Occipital lobe (tissue), 2 donors: ENCODE measurements around the gene NFIC. TPM values are rescaled to one million over a fixed set of nuclear protein-coding genes. Genes with fewer than 3 reads are reported as not detected.
"Not testable (repeated sequence)": the region's sequence is repeated elsewhere in the genome, so short reads cannot be mapped to it uniquely, and the experiment has no call there.

ENCODE experiments used
- DNase-seq: peaks from one replicate; lab custom pipeline; 2025; lab: John Stamatoyannopoulos, UW
- total RNA-seq: library from RNA; depleted of rRNA; stranded (reverse); fragments of >200 nt; gene quantifications from one replicate; pipeline ENCODE4 v1.2.3, GENCODE V29; 2014

The NFIC gene
- total RNA-seq, result 6.6 TPM

DNA sequence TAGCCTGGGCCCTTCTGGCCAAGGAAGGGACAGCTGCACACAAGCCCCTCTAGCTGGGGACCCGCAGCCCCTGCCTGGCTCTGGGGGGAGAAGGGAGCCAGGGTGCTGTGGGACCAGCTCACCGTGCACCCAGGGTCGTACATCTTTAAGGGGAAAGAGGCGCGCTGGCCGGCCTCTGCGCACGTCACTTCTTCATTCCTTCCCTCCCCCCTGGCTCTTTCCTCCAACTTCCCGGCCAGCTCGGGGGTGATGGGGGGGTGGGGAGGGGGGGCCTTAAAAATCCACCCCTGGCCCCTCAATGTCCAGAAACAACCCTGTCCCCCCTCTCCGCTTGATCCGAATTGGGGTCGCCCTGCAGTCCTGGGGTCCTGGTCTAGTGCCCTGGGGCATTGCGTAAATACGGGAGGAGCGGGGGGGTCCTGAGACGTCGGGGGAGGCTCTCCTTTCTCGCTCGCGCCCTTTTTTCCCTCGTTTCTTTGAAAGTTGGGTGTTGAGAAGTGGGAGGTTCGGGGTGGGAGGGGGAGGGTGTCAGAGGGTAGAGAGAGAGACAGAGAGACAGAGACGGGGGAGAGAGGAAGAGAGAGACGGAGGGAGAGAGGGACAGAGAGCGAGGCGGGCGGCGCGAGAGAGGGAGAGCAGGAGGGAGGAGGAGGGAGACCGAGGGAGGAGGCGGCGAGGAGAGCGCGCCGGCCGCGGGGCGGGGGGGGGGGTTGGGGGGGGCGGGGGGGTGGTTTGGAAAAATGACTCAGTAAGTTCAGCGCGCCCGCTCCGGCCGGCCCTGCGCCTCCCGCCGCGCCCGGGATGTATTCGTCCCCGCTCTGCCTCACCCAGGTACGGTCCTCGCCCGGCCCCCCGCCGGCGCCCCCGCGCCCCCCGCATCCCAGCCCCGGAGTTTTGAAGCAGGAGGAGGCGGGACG is at the start of gene NFIC:
Gene NFIC (plus strand): TSS at position 748 of the 917 bp plus-strand sequence. CDS start 54 bp downstream, at position 802.
- DNase-seq, result peak; percentile 64

DNA sequence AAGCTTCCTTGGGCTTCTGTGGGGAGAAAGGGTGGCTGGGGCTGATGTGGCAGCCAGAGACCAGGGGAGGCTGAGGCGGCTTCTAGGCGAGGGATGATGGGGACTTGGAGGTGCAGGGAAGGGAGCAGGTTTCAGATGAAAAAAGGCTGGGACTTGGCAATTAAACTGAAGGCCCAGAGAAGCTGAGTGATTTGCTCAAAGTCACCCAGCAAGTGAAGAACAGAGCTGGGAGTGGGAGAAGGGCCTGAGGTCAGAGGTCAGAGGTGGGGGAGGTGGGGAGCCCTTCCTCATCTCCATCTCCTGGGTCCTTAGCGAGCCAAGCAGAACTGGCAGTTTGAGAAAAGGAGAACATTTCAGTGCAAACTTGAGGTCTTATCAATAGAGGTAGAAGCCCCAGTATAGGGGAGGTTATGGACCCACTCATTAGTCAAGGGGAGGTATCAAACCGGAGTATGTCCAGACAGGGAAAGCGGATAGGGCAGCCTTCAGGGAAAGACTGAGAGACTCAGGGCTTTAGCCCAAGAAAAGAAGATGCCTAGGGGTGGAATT is 49.6 kb upstream of the NFIC start:
- no peak for DNase-seq

DNA sequence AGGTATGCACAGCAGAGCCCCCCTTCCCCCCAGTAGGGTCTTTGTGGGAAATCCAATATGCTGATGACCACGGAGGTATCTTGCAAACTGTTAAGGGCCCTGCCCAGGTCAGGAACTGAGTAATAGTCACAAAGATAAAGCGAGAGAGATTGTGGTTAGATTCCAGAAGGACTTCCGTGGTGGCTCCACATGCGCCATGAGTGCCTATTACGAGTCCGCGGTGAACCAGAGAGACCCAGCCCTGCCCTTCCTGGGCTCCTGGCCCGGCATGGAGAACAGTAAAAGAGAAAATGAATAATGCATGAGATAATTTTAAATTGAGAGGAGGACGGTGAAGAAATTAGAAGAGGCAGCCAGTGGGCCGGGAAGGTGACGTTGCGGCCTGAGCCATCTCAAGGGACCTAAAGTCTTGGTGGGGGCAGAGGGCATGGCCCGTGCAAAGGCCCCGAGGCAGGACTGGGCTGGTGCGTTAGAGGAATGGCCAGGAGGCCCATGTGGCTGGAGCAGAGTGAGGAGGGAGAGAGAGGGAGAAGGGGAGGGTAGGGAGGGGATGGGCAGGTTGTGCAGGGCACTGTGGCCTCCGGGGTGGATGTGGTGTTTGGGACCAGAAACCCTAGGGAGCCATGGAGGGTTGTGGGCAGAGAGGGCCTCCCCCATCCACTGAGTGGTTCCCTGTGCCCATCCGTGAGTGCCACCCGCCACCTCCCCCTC is 46.6 kb upstream of the NFIC start:
- DNase-seq, result no peak

DNA sequence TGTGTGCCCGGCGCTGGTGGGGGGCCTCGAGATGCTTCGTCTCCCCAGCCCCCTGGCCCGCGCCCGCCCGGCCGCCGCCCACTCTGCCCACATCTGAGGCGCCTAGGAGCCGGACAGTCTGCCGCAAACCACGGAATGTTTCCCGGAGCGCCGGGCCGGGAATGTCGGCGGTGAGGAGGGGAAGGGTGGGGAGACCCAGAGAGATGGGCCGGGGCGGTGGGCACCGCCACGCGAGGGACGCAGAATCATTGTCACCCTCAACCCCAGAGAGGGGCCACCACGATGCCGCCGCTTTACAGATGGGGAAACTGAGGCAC is 46.1 kb upstream of the NFIC start:
- no peak for DNase-seq

DNA sequence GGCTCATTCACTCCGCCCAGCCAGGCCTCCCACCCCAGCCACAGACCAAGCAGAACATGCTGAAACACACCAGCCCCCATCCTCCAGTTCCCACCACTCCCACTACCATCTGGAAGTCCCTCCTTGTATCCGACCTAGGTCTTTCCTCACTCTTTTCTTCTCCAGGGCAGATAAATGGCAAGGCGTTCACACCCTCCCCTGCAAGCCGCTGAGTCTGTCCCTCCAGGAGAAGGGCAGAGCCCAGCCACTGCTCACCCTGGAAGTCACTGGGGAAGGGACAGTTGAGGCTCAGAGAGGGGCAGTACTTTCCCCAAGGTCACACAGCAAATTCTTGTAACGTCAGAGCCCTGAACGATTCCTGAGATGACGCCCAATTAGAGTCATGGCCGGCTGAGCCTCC is 45.5 kb upstream of the NFIC start:
- DNase-seq, result no peak

DNA sequence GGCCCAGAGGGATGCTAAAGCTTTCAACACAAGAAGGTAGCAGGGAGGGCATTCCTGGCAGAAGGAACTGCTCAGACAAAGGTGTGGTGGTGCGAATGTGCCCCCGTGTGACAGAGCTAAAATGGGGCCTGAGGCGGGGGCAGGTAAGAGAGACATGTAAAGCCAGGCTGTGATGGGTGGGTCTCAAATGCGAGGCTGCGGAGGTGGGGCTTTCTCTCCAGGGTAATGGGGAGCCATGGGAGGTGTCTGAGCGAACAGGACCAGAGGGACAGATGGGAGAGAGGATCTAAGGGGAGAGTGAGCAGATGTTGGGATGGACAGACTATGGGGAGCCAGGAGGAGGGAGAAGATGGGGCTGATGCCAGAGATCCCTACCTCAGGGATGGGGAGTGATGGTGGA is 44.7 kb upstream of the NFIC start:
- no peak for DNase-seq

DNA sequence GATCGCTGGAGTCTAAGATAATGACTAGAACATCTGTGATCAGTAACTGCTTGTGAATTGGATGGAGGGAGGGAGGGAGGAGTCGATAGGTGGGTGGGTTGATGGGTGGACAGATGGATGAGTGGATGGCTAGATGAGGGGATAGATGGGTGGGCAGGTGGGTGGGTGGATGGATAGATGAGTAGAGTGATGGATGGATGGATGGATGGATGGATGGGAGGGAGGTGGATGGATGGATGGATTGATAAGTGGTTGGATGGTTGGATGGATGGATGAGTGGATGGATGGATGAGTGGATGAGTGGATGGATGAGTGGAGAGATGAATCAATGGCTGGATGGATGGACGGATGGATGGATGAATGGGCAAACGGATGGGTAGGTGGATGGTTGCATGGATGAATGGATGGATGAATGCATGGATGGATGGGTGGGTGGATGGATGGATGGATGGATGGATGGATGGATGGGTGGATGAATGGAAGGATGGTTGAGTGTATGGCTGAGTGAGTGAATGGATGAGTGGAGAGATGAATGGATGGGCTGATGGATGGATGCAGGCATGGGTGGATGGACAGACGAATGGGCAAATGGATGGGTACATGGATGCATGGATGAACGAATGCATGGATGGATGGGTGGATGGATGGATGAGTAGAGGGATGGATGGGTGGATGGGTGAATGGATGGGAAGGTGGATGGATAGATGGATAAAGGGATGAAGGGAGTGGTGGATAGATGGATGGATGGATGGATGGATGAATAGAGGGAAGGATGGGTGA is 44.0 kb upstream of the NFIC start:
- no peak for DNase-seq

DNA sequence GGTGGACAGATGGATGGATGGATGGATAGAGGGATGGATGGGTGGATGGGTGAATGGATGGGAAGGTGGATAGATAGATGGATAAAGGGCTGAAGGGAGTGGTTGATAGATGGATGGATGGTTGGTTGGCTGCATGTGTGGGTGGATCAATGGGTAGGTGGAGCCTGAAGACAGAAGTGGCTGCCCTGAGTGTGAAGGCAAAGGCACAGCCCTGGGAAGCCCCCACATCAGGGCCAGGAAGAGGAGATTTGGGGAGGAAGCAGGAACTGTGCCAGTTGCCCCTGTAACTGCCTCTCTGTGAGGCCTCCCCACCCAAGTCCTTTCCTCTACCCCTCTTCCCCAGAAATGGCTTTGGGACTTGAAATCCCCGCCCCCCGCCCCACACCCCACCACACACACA is 43.4 kb upstream of the NFIC start:
- no peak for DNase-seq

DNA sequence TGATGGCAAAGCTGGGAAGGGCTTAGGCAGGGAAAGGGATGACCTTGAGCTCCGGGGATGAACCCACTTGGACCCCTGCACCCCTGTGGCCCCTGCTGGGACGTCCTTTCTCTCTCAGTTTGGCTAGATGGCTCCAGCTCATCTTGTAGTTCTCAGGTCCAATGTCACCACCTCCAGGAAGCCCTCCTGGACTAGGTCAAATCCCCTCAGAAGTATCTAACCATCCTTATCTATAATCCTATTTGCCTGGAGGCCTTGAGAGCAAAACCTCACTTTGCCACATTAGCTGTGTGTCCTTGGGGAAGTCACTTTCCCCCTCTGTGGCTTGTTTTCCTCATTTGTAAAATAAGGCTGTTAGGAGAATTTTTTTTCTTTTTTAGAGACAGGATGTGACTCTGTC is 42.7 kb upstream of the NFIC start:
- no peak for DNase-seq

DNA sequence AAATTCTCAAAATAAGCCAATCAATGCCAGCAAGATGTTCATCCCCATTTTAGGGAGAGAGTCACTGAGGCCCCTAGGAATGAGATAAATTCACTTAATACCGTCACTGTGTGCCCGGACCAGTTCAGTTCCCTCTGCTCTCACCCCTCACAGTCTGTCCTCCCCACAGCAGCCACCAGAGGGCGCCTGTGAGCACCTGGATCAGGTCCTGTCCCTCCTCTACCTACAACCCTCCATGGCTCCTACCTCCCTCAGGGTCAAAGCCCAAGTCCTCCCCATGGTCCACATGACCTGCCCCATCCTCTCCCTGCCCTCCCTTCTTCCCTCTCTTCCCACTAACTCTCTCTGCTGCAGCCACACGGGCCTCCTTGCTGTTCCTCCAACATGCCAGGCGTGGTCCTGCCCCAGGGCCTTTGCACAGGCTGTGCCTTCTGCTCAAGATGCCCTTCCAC is 42.0 kb upstream of the NFIC start:
- DNase-seq, result no peak

DNA sequence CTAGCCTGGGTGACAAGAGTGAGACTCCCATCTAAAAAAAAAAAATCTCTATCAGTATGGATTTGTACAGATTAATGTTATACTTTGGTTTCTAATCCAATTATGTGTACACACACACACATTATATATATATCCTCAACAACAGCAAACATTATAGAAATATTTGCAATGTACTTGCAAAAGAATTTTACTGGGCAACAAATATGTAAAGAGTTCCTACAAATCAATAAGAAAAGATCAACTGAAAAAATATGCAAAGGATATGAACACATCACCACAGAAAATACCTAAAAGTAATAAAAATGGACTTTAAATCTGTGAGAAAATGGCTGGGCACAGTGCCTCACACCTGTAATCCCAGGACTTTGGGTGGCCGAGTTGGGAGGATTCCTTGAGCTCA is 40.9 kb upstream of the NFIC start:
- DNase-seq, result no peak

DNA sequence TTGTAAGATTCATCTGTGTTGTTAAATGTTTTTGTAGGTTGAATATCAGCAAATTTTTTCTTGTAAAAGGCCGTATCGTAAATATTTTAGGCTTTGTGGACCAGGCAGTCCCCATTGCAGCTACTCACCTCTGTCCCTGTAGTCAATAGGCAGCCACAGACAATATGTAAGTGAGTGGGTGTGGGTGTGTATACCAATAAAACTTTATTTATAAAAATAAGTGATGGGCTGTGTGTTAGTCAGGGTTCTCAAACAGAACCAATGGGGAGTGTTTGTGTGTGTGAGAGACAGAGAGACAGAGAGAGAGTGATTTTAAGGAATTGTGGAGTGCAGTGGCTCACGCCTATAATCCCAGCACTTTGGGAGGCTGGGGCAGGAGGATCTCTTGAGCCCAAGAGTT is 37.6 kb upstream of the NFIC start:
- no peak for DNase-seq

DNA sequence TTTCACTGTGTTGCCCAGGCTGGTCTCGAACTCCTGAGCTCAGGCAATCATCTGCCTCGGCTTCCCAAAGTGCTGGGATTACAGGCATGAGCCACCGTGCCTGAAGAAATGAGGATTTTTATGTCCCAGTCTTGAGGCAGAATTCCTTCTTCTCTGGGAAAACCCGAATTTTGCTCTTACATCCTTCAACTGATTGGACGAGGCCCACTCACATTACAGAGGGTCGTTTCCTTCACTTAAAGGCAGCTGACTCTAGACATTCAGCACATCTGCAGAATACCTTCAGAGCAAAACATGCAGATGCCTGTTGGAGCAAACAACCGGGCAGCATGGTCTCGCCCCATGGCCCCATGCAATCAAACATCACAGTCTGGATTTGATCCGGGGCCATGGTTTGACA is 36.3 kb upstream of the NFIC start:
- DNase-seq, result no peak

DNA sequence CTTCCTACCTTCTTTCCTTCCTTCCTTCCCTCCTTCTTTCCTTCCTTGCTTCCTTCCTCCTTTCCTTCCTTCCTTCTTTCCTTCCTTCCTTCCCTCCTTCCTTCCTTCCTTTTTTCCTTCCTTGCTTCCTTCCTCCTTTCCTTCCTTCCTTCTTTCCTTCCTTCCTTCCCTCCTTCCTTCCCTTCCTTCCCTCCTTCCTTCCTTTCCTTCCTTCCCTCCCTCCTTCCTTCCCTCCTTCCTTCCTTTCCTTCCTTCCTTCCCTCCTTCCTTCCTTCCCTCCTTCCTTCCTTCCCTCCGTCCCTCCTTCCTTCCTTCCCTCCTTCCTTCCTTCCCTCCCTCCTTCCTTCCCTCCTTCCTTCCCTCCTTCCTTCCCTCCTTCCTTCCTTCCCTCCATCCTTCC is 34.2 kb upstream of the NFIC start:
- DNase-seq, result not testable (repeated sequence)

DNA sequence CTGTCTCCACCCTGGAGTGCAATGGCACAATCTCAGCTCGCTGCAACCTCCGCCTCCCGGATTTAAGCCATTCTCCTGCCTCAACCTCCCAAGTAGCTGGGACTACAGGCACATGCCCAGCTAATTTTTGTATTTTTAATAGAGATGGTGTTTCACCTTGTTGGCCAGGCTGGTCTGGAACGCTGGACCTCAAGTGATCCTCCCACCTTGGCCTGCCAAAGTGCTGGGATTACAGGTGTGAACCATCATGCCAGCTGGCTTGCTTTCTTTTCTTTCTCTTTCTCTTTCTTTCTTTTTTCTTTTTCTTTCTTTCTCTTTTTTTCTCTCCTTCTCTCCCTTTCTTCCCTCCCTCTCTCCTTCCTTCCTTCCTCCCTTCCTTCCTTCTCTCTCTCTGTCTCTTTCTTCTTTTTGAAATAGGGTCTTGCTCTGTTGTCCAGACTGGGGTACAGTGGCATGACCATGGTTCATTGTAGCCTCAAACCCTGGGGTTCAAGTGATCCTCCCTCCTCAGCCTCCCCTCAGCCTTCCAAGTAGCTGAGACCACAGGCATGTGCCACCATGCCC is 33.3 kb upstream of the NFIC start:
- DNase-seq, result no peak

DNA sequence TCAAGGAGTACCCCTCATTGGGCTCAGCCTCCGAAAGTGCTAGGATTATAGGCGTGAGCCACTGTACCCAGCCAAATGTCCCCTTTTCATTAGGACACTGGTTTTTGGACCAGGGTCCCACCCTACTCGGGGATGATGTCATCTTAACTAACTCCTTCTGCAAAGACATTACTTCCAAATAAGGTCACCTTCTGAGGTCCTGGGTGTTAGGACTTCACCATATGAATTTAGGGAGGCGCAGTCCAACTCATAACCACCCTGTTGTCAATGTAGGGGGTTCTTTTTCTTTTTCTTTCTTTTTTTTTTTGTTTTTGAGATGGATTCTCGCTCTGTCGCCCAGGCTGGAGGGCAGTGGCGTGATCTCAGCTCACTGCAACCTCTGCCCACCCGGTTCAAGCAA is 32.7 kb upstream of the NFIC start:
- DNase-seq, result no peak

DNA sequence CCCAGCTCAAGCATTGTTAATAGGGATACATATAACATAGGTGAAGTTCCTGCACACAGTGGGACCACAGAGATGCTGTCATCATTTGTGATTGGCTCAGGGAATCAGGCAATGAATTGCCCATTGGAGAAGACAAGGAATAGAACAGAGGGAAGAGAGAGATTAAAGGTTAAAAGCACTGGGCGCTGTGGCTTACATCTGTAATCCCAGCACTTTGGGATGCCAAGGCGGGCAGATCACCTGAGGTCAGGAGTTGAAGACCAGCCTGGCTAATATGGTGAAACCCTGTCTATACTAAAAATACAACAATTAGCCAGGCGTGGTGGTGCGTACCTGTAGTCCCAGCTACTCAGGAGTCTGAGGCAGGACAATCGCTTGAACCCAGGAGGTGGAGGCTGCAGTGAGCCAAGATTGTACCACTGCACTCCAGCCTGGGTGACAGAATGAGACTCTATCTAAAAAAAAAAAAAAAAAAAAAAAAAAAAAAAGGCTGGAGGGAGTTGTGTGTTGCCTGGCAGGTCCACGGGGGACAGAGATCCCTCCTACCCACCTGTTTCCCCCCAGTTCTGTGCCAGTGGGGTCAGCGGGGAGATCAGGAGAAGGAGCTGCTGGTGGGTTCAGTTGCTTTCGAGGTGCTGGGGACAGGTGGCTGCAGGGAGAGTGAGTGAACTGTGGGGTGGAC is 31.5 kb upstream of the NFIC start:
- DNase-seq, result not testable (repeated sequence)

DNA sequence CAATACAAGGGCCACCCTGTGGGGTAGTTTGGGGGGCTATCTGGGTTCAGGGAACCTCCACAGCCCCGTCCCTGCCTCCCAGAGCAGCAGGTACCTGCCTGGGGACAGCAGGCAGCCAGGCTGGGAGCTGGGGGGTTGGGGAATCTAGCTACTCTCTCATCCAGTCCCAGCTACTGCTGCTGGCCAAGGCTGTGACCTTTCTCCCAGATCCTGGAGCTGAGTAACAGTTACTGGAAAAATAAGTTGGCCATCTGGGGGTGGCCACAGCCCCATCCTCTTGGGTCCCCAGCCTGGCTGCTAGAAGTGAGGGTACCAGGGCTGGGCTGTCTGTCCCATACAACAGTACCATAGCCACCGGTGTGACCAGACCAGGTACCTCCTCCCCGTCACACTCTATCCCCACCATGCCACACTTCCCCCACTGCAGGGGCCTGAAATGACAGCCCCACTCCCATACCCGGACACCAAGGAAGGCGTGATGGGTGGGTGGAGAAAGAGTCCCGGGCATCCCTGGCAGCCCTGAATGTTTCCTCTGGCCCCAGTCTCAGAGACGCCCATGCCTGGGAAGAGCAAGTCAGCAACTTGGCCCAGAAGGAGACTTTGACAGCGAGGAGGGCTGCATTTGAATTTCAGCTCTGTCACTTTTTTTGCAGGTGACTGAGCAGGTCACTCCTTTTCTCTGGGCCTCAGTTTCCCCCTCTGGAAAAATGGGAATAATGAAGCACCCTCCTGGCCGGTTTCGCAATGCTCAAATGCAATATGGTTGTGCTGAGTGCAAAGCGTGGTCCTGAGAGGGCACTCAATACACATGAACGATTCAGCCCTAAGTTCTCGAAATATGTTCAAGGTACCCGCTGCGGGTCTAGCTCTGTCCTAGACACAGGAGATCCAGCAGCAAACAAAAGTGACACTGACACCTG is 30.7 kb upstream of the NFIC start:
- DNase-seq, result no peak

DNA sequence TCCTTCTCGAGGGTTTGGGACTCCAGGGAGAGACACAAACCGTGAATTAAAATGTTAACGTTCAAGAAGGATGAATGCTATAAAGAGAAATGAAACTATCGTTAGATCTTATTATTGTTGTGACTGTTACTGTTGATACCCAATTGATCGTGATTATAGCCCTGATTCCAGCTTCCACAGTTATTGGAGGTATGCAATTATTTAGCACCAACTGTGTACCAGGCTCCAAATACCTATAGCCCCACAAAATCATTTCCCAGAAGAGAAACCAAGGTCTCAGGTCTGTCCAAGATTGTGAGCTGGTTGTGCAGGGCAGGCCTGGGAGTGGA is 30.1 kb upstream of the NFIC start:
- no peak for DNase-seq
